ENCODE data around the gene ALK.

ALK gene

DNA sequence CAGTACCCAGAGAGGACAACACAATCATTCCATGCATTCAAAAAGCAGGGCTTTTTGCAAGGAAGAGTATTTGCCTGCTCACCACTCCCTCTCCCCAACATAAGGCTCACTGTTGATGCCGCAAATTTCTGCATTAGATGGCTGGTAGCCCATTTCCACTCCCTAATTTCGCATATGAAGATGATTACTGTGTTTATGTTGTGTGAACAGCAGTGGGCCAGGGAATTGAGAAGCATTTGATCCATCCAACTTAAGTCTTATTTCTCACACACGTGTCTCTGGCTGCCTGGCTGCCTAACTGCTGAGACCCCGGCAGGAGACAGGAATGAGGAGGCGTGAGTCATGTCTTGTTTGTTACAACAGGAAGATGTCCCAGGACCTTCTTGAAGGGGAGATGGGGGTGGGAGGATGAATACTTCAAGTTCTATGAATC lies 294.1 kb downstream of the ALK start:
- intact Hi-C loops (cut with micrococcal nuclease) = no loop called here
- H3K27ac Mint-ChIP-seq = no peak overlapping the region

GRCh38 chr2:29620890-29621289 lies 300.5 kb downstream of the ALK start:
- no peaks in the 10 kb centered on the region for H3K9me3 Mint-ChIP-seq
- H3K27ac Mint-ChIP-seq = no peak overlapping the region
- intact Hi-C loops (cut with micrococcal nuclease) = no loop called here
- H3K27me3 Mint-ChIP-seq = peaks cover 2% of the 10 kb centered on the region
- H3K4me1 Mint-ChIP-seq (ENCODE audit: low read depth) = no peaks in the 10 kb centered on the region
- H3K36me3 Mint-ChIP-seq (ENCODE audit: low read depth) = no peaks in the 10 kb centered on the region
- no peak overlapping the region for H3K4me3 Mint-ChIP-seq

More for the DNA sequence above, 294.1 kb downstream of the ALK start:
- H3K4me1 Mint-ChIP-seq (ENCODE audit: low read depth) = no peaks in the 10 kb centered on the region
- H3K36me3 Mint-ChIP-seq (ENCODE audit: low read depth) = no peaks in the 10 kb centered on the region
- H3K9me3 Mint-ChIP-seq = peaks cover 5% of the 10 kb centered on the region
- no peaks in the 10 kb centered on the region for H3K27me3 Mint-ChIP-seq
- H3K4me3 Mint-ChIP-seq = no peak overlapping the region

DNA sequence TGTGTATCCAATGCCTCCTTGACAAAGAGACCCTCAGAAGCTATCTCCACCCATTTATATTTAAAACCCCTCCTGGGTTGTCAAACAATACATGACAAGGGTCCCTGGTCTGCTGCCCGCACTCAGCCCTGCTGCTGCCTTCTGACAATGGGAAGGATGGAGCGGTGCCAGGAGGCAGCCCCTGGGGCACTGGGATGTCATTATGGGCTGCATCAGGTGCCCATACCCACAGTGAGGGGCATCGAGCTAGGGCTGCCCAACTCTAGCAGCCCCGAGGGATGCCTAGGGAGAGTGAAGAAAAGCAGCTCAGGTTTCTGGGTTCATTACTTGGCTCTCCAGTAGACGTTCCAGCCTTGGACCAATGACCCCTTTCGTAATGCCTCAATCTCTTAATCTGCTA lies 301.7 kb downstream of the ALK start:
- no peak overlapping the region for H3K4me3 Mint-ChIP-seq
- intact Hi-C loops (cut with micrococcal nuclease) = no loop called here
- no peak overlapping the region for H3K27ac Mint-ChIP-seq
- H3K4me1 Mint-ChIP-seq (ENCODE audit: low read depth) = no peaks in the 10 kb centered on the region
- no peaks in the 10 kb centered on the region for H3K36me3 Mint-ChIP-seq (ENCODE audit: low read depth)
- H3K27me3 Mint-ChIP-seq = peaks cover 2% of the 10 kb centered on the region
- H3K9me3 Mint-ChIP-seq = no peaks in the 10 kb centered on the region

GRCh38 chr2:29618024-29618423 lies 303.4 kb downstream of the ALK start:
- peaks cover 2% of the 10 kb centered on the region for H3K27me3 Mint-ChIP-seq
- no peaks in the 10 kb centered on the region for H3K9me3 Mint-ChIP-seq
- intact Hi-C loops (cut with micrococcal nuclease) = no loop called here
- H3K36me3 Mint-ChIP-seq (ENCODE audit: low read depth) = no peaks in the 10 kb centered on the region
- H3K4me3 Mint-ChIP-seq = no peak overlapping the region
- no peaks in the 10 kb centered on the region for H3K4me1 Mint-ChIP-seq (ENCODE audit: low read depth)
- no peak overlapping the region for H3K27ac Mint-ChIP-seq

DNA sequence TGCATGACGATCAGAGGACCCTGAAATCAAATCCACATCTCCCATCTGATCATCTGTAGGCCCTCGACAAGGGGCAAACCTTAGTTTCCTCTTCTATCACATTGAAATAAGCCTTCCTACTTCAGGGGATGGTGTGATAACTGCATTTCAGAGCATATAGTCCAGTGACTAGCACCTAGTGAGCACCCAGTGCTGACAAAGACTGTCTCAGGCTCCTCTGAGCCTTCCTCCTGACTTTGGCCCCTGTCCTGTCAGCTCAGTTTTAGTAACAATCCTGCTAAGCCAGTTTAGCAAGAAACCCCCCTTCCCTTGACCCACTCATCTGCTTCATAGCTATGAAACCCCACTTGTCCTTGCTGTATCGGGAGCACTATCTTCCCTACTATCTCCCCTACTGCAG lies 304.0 kb downstream of the ALK start:
- intact Hi-C loops (cut with micrococcal nuclease) = no loop called here
- H3K4me3 Mint-ChIP-seq = no peak overlapping the region

GRCh38 chr2:29616569-29616968 lies 304.8 kb downstream of the ALK start:
- H3K27ac Mint-ChIP-seq = no peak overlapping the region
- no peak overlapping the region for H3K4me3 Mint-ChIP-seq
- H3K27me3 Mint-ChIP-seq = peaks cover 2% of the 10 kb centered on the region
- intact Hi-C loops (cut with micrococcal nuclease) = no loop called here
- H3K4me1 Mint-ChIP-seq (ENCODE audit: low read depth) = no peaks in the 10 kb centered on the region
- no peaks in the 10 kb centered on the region for H3K9me3 Mint-ChIP-seq
- H3K36me3 Mint-ChIP-seq (ENCODE audit: low read depth) = no peaks in the 10 kb centered on the region

More for the DNA sequence above, 304.0 kb downstream of the ALK start:
- no peak overlapping the region for H3K27ac Mint-ChIP-seq
- no peaks in the 10 kb centered on the region for H3K36me3 Mint-ChIP-seq (ENCODE audit: low read depth)
- H3K27me3 Mint-ChIP-seq = peaks cover 2% of the 10 kb centered on the region
- H3K4me1 Mint-ChIP-seq (ENCODE audit: low read depth) = no peaks in the 10 kb centered on the region
- H3K9me3 Mint-ChIP-seq = no peaks in the 10 kb centered on the region

DNA sequence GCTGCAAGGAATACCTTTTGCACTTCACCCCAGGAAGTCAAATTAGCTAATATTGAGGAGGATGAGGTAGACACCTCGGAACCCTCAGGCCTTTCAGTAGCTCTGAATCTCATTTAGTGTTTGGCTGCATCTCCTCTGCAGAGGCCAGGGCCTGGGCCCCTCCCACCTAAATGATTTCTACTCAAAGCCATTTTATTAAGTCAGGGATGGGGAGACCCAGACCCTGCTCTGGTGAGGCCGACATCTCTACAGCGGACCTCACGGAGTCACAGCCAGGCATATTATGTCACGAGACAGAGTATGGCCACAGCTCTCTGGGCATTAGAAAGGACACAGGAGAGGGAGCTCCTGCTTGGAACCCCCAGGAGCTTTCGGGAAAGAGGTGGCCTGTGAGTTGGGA lies 305.5 kb downstream of the ALK start:
- H3K4me3 Mint-ChIP-seq = no peak overlapping the region
- peaks cover 2% of the 10 kb centered on the region for H3K27me3 Mint-ChIP-seq
- H3K27ac Mint-ChIP-seq = no peak overlapping the region
- no peaks in the 10 kb centered on the region for H3K9me3 Mint-ChIP-seq
- intact Hi-C loops (cut with micrococcal nuclease) = no loop called here
- H3K4me1 Mint-ChIP-seq (ENCODE audit: low read depth) = no peaks in the 10 kb centered on the region
- no peaks in the 10 kb centered on the region for H3K36me3 Mint-ChIP-seq (ENCODE audit: low read depth)

DNA sequence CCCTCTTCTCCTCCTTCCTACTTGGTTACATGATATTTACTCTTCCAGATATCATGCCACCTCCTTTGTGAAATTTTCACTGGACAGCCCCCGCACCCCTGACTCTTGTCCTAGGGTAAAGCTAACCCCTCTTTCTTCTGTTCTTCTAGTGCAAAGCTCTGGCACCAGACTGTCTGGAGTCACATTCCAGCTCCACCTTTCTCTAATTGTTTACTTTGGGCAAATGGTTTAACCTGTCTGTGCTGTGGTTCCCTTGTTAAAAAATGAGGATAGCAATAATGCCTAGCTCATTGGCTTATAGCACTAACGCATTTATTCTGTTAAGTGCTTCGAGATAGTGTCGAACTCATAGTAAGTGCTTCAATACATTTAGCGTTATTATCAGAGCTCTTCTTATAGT lies 306.2 kb downstream of the ALK start:
- Mint-ChIP-seq H3K27ac (no peak overlapping the region), H3K27me3 (peaks cover 2% of the 10 kb centered on the region), H3K4me3 (no peak overlapping the region), H3K4me1 (ENCODE audit: low read depth) (no peaks in the 10 kb centered on the region), H3K36me3 (ENCODE audit: low read depth) (no peaks in the 10 kb centered on the region), H3K9me3 (no peaks in the 10 kb centered on the region)
- intact Hi-C loops (cut with micrococcal nuclease) = no loop called here

DNA sequence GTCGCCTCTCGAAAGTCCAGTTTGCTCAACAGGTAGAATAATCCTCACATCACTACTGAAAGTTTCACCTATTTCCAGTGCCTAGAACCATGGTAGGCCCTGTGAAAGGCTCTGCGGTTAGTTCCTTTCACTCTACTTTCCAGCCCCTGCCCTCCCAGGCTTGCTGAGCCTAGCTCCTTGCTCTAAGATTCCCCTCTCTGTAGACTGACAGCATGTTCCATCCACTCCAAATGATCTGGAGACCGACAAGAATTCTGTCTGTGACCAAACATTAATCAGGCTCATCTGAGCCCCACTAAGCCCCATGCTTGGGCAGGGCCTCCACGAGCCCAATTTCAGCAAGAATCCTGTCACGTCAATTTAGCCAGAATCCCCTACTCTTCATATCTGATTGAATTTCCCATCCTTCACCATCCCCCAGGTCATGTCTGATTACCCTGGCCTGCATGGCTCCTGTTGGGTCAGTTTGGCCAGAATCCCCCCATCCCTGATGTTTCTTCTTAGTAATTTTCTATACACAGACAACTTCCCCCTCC lies 307.0 kb downstream of the ALK start:
- Mint-ChIP-seq H3K9me3 (no peaks in the 10 kb centered on the region), H3K36me3 (ENCODE audit: low read depth) (no peaks in the 10 kb centered on the region), H3K27me3 (peaks cover 2% of the 10 kb centered on the region), H3K4me1 (ENCODE audit: low read depth) (no peaks in the 10 kb centered on the region), H3K4me3 (no peak overlapping the region), H3K27ac (no peak overlapping the region)
- intact Hi-C loops (cut with micrococcal nuclease) = no loop called here

DNA sequence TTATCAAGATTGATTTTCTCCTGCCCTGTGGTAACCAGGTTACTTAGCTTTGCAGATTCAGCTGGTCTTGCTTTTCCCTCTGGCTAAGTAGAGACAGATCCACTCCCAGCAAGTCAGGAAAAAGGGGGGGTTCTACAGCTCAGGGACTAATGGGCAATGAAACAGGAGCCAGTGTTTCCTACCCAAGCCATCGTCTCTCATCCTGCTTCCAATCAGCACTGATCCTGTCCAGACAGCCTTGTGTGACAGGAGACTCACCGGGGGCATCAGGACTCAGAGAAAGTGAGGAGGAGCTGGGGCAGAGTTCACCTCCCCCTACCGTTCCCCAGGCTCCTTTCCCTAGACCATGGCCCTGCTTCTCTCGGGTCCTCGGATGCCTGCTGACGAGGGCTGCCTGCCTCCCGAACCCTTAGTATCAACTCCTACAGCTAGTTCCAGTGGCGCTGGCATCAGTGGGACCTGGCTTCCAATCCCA lies 307.6 kb downstream of the ALK start:
- H3K9me3 Mint-ChIP-seq = no peaks in the 10 kb centered on the region
- H3K4me3 Mint-ChIP-seq = no peak overlapping the region
- peaks cover 2% of the 10 kb centered on the region for H3K27me3 Mint-ChIP-seq
- H3K27ac Mint-ChIP-seq = no peak overlapping the region
- H3K36me3 Mint-ChIP-seq (ENCODE audit: low read depth) = no peaks in the 10 kb centered on the region
- no peaks in the 10 kb centered on the region for H3K4me1 Mint-ChIP-seq (ENCODE audit: low read depth)
- intact Hi-C loops (cut with micrococcal nuclease) = no loop called here

DNA sequence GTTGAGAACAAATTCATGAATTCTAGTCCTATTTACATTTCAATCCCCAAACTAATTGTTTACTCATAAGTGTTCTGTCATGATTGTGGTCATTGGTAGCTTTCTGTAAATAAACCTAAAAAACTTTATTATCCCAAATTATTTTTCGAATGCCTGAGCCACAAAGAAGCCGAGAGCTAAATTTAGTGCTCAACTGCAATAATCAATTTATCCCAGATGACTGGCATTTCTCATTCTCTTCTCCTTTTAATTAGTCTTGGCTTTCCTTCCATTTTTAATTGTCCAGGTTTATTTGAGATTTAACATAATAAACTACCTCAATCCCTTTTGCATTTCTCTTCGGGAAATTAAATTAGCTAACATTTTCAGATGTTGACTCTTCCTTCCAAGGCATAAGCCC lies 308.3 kb downstream of the ALK start:
- Mint-ChIP-seq H3K4me1 (ENCODE audit: low read depth) (no peaks in the 10 kb centered on the region), H3K27me3 (peaks cover 2% of the 10 kb centered on the region), H3K36me3 (ENCODE audit: low read depth) (no peaks in the 10 kb centered on the region), H3K27ac (no peak overlapping the region), H3K4me3 (no peak overlapping the region), H3K9me3 (no peaks in the 10 kb centered on the region)
- intact Hi-C loops (cut with micrococcal nuclease) = no loop called here

- Mint-ChIP-seq H3K36me3 (ENCODE audit: low read depth) (no peaks in the 10 kb centered on the region), H3K4me3 (no peak overlapping the region), H3K27me3 (peaks cover 2% of the 10 kb centered on the region), H3K4me1 (ENCODE audit: low read depth) (peaks cover under 1% of the 10 kb centered on the region), H3K27ac (no peak overlapping the region), H3K9me3 (no peaks in the 10 kb centered on the region)
- intact Hi-C loops (cut with micrococcal nuclease) = no loop called here
Measured at GRCh38 chr2:29612568-29612967, 308.8 kb downstream of the ALK start.

GRCh38 chr2:29611850-29612249 lies 309.5 kb downstream of the ALK start:
- peaks cover 8% of the 10 kb centered on the region for H3K4me1 Mint-ChIP-seq (ENCODE audit: low read depth)
- peaks cover 2% of the 10 kb centered on the region for H3K27me3 Mint-ChIP-seq
- no peak overlapping the region for H3K27ac Mint-ChIP-seq
- no peaks in the 10 kb centered on the region for H3K9me3 Mint-ChIP-seq
- H3K4me3 Mint-ChIP-seq = no peak overlapping the region
- no peaks in the 10 kb centered on the region for H3K36me3 Mint-ChIP-seq (ENCODE audit: low read depth)
- intact Hi-C loops (cut with micrococcal nuclease) = no loop called here

DNA sequence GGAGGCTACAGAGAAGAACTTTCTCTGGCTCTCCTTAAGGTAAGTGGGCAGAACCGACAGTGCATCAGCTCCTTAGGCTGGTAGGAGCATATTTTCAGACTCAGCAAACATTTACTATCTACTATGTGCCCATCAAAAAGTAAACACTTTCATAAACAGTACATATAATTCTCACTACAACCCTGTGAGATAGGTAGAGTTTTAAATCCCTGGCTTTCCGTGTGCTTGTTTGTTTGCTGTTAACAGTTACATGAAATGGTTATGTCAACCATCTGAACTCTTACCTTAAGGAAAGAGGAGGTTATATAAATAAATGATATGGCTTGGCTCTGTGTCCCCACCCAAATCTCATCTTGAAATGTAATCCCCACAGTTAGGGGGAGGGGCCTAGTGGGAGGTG lies 310.1 kb downstream of the ALK start:
- peaks cover 11% of the 10 kb centered on the region for H3K4me1 Mint-ChIP-seq (ENCODE audit: low read depth)
- H3K27ac Mint-ChIP-seq = no peak overlapping the region
- no peaks in the 10 kb centered on the region for H3K36me3 Mint-ChIP-seq (ENCODE audit: low read depth)
- H3K9me3 Mint-ChIP-seq = no peaks in the 10 kb centered on the region
- no peak overlapping the region for H3K4me3 Mint-ChIP-seq
- intact Hi-C loops (cut with micrococcal nuclease) = no loop called here
- H3K27me3 Mint-ChIP-seq = peaks cover 2% of the 10 kb centered on the region

DNA sequence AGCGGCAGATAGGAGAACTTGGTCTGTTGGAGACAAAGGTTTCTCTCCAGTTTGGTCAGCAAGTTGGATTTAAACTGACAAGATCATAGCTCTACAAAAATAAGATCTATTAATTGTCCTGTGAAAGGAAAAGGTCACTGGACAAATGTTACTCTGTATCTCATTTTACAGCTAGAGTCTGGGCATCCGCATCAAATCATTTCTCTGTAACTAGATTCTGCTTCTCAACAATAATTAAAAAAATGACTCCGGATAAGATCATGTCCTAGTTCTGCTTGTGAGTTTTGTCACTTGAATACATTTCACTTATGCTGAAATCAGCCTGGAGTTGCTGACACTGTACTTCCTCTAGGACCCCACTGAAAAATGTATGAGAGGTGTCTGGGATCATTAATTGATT lies 310.8 kb downstream of the ALK start:
- Mint-ChIP-seq H3K27me3 (no peaks in the 10 kb centered on the region), H3K27ac (no peak overlapping the region), H3K4me3 (no peak overlapping the region), H3K36me3 (ENCODE audit: low read depth) (no peaks in the 10 kb centered on the region), H3K4me1 (ENCODE audit: low read depth) (peaks cover 11% of the 10 kb centered on the region), H3K9me3 (no peaks in the 10 kb centered on the region)
- intact Hi-C loops (cut with micrococcal nuclease) = no loop called here
